8988T (cell line): ENCODE results near the gene ADH7.
"Not testable (repeated sequence)": the region's sequence is repeated elsewhere in the genome, so short reads cannot be mapped to it uniquely, and the experiment has no call there.

ENCODE experiments used
- DNase-seq: peaks from one replicate; pipeline ENCODE4 v3.0.0; 2011

ADH7 gene

GRCh38 chr4:99414902-99415301 is 20.2 kb downstream of the ADH7 start:
- DNase-seq = not testable (repeated sequence)

DNA sequence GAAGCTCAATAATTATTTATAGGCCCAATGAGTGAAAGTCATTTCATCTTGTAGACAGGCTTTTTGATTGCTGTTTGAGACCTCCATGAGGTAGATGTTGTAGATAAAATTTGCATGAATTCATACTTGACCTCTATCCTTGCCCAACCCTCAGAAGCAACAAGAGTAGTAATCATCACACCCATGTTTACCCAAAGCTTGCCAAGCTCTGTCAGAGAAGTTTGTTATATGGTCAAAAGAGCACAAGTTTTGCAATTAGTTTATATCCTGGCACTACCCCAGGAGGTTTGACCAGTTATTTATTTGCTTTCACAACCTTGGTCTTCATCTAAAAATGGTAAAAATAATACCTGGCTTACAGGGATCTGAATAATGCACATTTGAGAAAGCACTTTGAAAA is 20.7 kb downstream of the ADH7 start:
- DNase-seq = no peak

DNA sequence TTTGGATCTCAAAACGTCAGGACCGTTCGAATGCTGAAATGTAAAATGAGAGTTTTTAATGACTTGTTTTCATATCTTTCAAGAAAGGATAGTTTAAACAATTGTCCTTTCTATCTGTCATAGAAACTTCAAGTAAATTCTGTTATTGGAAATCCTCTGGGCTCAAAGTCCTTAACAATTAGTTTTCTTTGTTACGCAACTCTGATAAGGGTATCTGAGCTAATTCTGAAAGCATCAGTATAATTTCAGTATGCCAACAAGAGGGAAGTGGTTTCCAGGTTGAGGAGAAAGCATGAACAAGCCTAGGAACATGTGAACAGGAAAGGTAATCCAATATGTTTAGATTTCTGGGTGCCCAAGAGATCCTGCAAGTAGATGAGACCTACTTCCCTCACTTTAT is 22.0 kb downstream of the ADH7 start:
- DNase-seq = no peak

DNA sequence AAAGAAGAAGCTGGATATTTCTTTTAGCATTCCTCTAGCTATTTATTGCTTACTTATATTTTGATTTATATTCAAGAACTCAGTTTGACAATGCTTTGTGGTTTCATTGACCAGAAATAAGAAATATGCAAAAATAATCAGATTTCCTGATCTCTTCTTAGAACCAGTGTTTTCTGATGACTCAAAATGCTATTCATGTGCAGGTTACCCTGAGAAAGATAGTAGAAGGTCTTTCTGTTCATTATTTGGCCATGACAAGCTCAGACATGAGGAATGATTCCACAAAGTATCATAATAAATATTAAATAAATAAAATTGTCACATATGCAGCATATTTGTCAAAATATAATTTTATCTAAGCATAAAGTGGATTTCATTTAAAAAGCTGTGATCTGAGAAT is 24.1 kb downstream of the ADH7 start:
- DNase-seq = no peak

- DNase-seq = no peak
These were observed 25.1 kb downstream of the ADH7 start for GRCh38 chr4:99410075-99410474.

DNA sequence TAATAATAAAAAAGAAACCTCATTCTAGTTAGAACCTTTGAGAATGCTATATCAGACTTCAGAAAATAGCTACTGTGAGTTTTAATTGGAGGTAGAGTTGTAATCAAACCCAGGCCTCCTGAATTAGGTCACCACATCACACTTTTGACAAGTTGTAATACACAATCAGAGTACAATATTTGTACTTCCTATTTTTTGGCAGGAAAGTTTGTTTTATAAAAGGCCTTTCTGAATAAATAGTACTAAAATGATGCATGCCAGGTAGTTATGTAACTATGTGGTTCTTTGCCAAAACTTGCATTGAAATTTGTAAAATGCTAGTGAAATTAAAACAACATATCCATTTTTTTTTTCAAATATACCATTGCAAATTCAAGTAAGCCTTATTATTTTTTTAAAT is 26.8 kb downstream of the ADH7 start:
- no peak for DNase-seq

- no peak for DNase-seq
These were observed 29.6 kb downstream of the ADH7 start for GRCh38 chr4:99405433-99406115.

DNA sequence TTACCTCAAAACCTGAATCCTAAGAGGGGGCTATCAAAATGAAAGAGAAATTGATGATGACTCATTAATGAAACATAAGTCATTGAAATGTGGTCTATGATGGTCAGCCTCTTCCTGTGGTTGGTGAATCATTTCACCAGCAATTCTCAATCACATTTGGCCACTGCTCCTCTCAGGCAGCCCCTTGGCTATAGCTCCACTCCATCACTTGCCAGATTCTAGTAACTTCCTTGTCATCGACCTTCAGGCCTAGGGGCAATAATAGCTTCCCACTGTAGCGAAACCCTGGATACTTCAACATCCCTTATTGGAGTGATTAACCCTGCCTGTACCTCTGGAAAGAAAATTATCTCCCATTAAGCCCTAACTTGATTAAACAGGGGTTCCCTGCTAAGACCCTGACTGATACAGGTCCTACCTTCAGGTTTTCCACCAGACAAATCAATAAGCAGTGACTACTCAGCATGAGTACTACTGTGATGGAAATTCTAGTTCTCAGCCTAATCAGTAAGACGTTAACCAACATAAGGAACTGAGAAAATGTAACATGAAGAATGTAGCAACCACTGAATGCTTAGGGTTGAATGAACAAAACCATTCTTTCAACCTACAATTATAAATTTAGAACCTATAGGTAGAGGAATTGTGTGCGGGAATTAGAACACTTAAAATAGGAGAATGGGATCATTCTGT is 30.4 kb downstream of the ADH7 start:
- no peak for DNase-seq

DNA sequence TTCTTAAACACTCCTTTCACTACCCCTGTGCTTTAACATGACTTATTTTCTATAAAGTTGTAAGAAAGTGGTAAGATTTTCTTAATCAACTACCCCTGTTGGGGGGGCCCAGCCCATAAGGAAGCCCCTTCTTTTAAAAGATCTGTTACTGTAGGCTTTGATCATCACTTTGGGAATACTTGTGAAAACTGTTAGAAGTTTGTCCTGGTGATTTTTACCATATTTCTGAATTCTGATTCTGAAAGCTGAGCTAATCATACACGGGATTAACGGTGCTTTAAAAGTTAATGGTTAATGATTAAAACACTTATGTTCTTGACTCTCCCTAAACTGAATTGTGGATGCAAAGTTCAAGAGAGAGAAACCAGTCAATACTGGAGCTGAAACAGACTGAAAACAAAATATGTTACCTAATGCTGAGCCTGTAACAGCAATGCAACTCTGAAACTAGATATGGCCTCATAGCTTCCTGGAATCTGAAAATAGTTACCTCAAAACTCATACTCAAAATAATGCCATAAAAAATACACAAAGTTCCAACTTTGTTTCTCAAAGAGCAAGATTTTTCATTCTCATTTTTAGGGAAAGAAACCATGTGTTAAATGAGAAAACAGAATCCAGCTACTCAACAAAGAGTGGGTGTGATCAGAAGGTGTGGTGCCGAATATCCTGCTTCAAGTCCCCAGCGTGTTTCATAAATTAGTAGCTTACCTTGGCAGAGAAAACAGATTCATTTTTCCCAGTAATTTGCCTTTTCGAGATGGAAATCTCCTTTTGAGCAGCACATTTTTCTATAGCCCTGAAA is 31.6 kb downstream of the ADH7 start:
- DNase-seq = no peak

DNA sequence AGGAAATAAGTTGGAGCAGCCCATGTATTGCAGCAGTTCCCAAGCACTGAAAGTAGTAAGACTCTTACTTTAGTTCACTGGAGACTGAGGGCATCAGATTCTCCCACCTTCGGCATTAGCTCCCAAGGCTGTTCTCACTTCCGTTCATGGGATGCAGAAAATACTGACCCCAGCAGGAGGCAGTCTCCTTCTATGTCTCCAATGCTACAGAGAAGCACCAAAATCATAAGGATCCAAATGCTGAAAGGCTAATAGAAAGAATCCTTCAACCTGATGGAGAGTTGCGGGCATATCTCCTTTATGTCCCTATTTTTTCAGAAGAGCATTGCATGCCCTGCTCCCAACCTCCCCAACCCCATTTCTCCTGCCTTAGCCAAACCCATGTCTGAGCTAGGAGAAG is 32.4 kb downstream of the ADH7 start:
- DNase-seq = no peak

DNA sequence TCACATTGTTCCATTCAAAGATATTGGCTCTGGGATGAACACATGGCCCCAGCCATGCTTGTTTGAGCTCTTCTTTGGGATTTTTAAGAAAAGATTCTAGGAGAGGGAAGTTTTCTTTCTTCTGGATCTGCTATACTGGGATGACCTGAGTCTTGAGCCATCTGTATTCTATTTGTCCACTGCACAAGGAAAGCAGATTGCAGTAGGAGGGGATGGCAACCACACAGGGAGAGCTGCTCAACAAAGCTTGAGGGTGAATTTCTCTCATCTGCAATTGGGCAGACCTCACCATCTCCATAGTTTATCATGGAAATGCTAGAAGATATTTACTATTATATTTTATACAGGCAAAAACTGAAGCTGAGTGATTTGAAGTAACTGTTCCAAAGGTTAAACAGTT is 34.3 kb downstream of the ADH7 start:
- no peak for DNase-seq

DNA sequence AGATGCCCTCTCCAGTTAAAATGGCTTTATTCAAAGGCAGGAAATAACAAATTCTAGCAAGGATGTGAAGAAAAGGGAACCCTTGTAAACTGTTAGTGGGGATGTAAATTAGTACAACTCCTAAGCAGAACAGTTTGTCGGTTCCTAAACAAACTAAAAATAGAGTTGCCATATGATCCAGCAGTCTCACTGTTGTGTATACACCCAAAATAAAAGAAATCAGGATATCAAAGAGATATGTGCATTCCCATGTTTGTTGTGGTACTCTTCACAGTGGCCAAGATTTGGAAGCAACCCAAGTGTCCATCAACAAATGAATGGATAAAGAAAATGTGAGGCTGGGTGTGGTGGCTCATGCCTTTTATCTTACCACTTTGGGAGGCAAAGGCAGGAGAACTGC is 36.1 kb downstream of the ADH7 start:
- DNase-seq = no peak

DNA sequence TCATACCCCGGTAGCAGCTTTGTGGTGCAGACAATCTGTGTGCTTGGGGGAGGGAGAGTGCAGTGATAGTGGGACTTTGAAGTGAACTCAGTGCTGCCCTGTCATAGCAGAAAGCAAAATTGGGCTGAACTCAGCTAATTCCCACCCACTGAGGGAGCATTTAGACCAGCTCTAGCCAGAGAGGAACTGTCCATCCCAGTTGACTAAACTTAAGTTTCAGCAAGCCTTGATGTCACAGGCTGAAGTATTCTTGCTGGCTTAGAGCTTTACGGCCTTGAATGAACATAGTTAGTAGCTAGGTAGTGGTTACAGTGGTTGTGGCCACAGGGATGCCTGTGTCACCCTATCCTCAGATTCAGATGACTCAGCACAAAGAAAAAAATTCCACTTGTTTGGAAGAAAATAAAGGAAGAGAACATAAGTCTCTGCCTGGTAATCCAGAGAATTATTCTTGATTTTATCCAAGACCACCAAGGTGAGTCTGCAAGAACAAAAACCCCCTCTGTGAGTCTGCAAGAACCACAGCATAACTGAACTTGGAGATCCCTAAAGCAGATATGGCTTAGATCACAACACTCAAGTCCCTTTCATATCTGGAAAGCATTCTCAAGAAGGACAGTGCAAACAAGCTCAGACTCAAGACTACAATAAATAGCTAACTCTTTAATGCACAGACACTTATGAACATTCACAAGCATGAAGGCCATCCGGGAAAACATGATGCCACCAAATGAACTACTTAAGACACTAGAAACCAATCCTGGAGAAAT is 39.4 kb downstream of the ADH7 start:
- DNase-seq = no peak

- no peak for DNase-seq
These were observed 40.2 kb downstream of the ADH7 start for GRCh38 chr4:99394896-99395295.

DNA sequence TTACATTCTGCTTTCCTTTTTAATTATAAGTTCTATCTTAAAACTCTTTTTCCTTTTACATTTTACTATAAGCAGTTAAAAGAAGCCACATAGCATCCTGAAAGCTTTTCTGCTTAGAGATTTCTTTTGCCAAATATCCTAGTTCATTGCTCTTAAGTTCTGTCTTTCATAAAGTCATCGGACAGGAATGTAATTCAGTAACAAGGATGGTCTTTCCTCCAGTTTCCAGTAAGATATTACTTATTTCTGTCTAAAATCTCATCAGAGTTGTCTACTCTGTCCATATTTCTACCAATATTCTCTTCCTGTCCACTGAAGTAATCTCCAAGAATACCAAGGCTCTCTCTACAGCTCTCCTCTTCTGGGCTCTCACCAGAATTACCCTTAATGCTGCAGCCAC is 45.1 kb downstream of the ADH7 start:
- no peak for DNase-seq

DNA sequence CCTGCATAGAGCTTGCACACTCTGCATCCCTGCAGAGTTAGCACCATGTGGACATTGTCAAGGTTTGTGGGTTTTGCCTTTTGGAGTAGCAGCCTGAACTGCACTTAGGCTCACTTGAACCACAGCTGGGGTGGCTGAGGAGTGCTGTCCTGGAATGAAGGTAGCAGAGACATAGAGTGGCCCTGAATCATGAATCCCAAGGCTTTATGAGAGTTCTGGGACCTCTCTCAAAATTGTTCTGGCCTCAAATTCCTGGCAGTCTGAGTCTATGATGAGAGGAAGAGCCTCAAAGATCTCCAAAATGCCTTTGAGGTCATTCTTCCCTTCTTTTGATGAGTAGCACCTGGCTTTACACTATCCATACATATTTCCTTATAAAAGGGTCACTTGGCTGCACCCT is 45.5 kb downstream of the ADH7 start:
- DNase-seq = no peak

- DNase-seq = no peak
These were observed 51.2 kb downstream of the ADH7 start for GRCh38 chr4:99383833-99384392.

DNA sequence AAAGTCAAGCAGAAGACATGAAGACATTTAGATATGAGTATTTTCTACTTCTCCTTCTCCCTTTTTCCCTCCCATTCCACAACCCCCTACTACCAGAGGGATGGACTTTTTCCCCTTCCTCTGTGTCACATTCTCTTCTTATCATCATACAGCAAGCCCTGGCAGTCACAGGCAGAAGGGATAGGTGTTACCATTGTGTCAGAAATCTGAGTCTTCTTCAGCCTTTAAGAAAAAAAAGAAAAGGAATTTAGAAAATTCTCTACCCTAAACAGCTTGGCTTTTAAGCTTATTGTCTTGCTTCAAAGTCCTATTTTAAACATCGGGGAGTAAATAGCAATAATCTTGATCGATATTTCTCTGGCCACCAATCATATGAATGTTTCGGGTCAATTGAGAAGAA is 51.7 kb downstream of the ADH7 start:
- DNase-seq = no peak

GRCh38 chr4:99382745-99383360 is 52.3 kb downstream of the ADH7 start:
- no peak for DNase-seq

GRCh38 chr4:99381588-99382175 is 53.5 kb downstream of the ADH7 start:
- DNase-seq = no peak

DNA sequence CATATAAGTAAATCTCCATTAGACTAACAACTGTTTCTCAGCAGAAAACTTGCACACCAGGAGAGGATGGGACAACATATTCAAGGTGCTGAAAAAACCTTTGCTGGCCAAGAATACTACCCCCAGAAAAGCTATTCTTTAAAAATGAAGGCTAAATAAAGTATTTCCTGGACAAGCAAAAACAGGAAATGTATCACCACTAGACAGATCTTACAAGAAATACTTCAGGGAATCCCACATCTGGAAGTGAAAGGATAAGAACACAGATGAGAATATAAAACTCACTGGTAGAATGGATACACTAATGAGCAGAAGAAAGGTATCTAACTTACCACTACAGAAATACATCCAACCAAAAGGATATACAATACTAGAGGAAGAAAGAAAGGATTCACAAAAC is 55.6 kb downstream of the ADH7 start:
- no peak for DNase-seq

DNA sequence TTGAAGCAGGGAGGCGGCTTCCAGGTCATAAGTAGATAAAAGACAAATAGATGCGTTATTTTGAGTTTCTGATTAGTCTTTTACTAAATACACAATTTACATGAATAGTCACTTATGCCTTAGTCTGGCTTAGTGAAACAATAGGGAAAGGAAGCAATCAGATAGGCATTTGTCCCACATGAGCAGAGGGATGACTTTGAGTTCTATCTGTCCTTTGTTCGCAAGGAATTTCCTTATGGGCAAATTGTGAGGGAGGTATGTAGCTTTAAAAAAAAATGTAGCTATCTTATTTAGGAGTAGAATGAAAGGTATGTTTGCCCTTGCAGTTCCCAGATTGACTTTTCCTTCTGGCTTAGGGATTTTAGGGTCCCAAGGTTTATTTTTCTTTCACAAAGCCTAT is 56.3 kb downstream of the ADH7 start:
- DNase-seq = no peak
